GM21360 (cell line): ENCODE results near the gene CHST15.
A peak's percentile ranks its signal among the peaks of the same experiment; 100 is the strongest.
"Not testable (repeated sequence)": the region's sequence is repeated elsewhere in the genome, so short reads cannot be mapped to it uniquely, and the experiment has no call there.

Experiments used
- ATAC-seq: cut with Tn5 transposase; IDR thresholded peaks from one replicate; pipeline ENCODE4 v1.9.1; 2021; ENCODE audit warnings: mild to moderate bottlenecking, moderate library complexity; ENCODE audit not compliant: unreplicated experiment

The CHST15 gene

GRCh38 chr10:124124123-124124768 is 30.8 kb upstream of the CHST15 start:
- ATAC-seq: no peak

DNA sequence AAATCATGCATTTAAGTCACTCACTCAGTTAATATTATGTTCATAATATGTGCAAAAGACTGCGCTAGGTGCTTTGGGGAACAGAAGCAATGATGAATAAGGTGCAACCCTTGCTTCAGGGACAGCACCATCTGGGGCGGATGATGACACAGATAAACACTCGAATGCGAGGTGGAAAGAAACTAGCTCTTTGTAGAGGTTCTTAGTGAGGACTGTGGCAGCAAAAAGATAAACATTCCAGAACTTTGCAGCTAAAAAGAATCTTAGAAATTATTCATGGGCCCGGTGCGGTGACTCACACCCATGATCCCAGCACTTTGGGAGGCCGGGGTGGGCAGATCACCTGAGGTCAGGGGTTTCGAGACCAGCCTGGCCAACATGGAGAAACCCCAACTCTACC is 29.8 kb upstream of the CHST15 start:
- no peak for ATAC-seq

GRCh38 chr10:124122211-124122610 is 28.8 kb upstream of the CHST15 start:
- ATAC-seq: no peak

- no peak for ATAC-seq
Observed at GRCh38 chr10:124120410-124121061, 27.1 kb upstream of the CHST15 start.

- no peak for ATAC-seq
Observed at GRCh38 chr10:124119946-124120345, 26.5 kb upstream of the CHST15 start.

GRCh38 chr10:124119216-124119615 is 25.8 kb upstream of the CHST15 start:
- no peak for ATAC-seq

GRCh38 chr10:124117833-124118232 is 24.4 kb upstream of the CHST15 start:
- no peak for ATAC-seq

DNA sequence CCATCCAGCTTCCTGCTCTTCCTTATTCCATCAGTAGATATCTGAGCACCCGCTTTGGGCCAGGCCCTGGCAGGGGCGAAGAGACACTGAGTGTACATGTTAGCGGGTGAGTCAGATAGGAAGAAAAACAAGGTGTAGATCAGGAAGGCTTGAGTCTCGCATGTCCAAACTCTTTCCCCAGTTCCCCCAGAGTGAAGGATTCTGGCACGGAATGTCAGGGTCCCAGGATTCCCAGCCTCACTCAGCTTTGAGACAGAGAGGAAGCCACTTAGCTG is 24.1 kb upstream of the CHST15 start:
- ATAC-seq: no peak

DNA sequence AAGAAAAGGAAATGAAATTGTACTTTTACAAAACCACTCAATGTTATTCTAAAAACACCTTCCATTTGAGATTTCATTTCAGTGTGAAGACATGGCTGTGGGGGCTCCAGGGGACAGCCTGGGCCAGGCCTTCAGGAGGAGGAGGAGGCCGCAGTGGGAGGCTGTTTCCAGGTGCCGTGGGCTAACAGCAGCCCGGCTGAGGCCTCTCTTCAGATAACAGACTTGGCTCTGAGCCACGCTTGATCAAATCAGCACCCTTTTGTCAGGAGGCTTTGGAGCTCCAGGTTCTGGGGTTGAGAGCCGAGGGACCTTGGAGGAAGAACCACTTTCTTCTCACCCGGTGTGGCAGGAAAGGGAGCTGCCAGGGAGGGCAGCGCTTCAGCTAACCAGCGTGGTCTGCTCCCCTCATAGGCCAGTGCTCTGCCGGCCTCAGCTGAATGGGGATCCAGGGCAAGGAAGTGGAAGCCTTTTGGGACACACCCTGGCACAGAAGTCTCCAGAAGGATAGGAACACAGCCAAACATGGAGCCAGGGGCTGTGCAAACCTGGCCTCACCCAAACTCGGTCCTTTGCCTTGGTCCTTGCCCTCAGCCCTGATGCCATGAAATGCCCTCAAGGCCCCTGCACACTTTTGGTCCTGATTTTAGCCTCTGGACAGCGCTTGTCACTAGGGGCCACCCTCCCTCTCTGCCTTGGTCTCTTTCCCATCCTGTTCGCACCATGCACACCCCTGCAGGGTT is 23.5 kb upstream of the CHST15 start:
- ATAC-seq: no peak

GRCh38 chr10:124114696-124115095 is 21.3 kb upstream of the CHST15 start:
- no peak for ATAC-seq

GRCh38 chr10:124112891-124113580 is 19.6 kb upstream of the CHST15 start:
- ATAC-seq: no peak

DNA sequence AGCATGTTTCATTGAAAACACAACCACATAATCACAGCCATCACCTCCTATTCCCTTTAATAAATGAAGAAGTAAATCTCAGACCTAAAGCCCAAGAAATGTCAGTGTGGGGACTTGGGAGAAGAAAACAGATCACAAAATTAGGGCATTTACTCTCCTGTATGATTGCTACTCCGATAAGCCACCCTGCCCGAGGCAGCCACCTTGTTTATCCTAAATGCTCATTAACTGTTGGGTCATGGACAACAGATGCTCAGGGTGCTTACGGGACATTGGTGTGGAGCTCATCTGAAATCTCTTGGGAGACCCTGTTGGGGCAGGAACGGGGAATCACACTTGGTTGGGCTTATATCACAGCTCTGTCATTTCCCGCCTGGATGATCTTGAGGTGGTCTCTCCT is 17.5 kb upstream of the CHST15 start:
- no peak for ATAC-seq

GRCh38 chr10:124109261-124109660 is 15.9 kb upstream of the CHST15 start:
- no peak for ATAC-seq

GRCh38 chr10:124107072-124107471 is 13.7 kb upstream of the CHST15 start:
- no peak for ATAC-seq

DNA sequence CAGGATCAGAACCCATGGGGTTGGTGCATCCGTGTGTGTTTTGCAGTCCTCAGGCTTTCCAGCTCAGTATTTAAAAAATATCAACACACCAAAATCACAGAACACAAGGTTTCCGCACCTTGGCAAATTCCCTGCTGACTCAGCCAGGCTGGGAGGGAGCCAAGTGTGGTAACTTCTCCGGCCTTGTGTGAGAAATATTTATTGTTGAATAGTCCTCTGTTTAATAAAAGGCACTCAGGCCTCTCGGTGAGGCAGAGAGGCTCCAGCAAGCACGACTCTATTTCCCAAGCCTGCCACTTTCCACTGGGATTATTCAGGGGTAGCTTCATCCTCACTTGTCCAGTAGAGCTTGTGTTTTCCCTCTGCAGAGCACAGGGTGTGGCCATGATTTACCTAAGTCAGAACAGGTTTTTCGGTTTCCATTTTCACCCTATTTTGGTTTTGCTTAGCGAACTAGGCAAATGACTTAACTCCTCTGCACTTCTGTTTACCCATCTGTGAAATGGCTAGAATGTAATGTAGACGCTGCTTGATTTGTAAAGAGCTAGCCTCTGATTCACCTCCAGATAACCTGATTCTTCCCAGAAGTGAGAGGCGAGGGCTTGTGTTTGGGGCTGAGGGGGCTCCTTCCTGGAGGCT is 13.0 kb upstream of the CHST15 start:
- ATAC-seq: peak; percentile 85

- no peak for ATAC-seq
Observed at GRCh38 chr10:124105594-124105993, 12.2 kb upstream of the CHST15 start.

DNA sequence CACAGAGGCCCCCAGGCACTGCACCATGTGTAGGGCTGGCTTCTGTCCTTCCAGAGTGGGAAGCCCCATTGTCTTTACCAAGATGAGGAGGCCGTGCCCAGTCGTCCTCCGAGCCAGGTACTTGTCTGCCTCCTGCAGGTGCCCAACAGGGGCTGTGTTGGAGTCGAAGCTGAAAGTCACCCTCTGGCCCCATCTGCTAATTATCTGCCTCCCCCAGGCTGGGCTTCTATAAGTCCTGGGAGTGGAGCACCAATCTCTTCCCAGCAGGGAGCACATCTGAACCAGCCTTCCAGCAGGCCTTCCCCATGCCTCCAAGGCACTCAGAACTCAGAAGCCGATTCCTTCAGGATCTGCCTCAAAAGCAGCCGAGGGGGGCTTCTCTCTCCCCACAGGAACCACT is 11.6 kb upstream of the CHST15 start:
- ATAC-seq: no peak

- ATAC-seq: no peak
Observed at GRCh38 chr10:124104011-124104627, 10.7 kb upstream of the CHST15 start.

DNA sequence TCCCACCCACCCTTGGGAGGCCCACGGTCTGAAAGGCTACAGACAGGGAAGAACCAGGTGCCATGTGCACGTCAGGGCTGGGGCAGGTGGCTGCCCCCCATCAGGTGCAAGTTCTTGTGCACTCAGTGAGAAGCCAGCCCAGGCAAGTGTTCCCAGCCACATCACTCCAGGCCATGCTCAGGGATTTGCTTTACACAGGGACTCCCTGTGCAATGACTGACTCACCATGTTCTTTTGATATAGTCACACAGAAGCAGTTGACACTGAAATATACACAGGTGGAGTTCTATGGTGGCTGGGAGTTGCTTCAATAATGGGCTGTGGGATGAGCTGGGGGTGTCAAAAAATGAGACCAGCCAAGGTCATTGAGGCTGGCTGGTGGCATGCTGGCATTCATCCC is 8.0 kb upstream of the CHST15 start:
- no peak for ATAC-seq

DNA sequence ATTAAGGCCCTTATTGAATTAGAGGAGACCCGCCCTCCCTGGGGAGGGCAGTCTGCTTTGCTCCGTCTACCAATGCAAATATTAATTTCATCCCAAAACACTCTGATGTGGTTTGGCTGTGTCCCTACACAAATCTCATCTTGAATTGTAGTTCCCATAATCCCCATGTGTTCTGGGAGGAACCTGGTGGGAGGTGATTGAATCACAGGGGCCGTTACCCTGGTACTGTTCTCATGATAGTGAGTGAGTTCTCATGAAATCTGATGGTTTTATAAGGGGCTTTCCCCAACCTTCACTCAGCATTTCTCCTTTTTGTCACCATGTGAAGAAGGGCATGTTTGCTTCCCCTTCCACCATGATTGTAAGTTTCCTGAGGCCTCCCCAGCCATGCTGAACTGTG is 7.3 kb upstream of the CHST15 start:
- not testable (repeated sequence) for ATAC-seq

GRCh38 chr10:124100124-124100523 is 6.7 kb upstream of the CHST15 start:
- ATAC-seq: no peak
